ENCODE measurements around the gene EPG5. TPM values are rescaled to one million over a fixed set of nuclear protein-coding genes. Genes with fewer than 3 reads are reported as not detected.

The EPG5 gene
- total and polyA plus RNA-seq, 2 donors from 2014 or later, result 4.8 to 32.5 TPM

DNA sequence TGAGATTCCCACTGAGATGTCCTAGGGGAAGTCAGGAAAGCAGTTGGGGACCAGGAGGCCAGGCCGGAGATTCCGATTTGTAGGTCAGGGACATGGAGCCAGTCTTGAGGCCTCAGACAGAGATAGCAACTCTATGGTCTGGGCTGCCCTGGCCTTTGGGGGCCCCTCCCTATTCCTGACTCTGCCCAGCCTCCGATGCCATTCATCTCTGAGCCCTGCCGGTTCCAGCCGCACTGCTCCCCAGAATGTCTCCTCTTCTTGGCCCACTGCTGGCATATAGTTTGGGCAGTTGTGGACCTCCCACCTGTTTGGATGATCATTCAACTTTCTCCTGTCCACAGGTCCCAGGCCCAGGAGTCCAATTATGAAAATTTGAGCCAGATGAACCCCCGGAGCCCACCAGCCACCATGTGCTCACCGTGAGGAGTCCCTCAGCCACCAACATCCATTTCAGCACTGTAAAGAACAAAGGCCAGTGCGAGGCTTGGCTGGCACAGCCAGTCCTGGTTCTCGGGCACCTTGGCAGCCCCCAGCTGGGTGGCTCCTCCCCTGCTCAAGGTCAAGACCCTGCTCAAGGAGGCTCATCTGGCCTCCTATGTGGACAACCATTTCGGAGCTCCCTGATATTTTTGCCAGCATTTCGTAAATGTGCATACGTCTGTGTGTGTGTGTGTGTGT lies 125.2 kb downstream of the EPG5 start:
- intact Hi-C loops (cut with DNase I), result loop anchor here (10.0 kb wide), 1 partner anchor 117 kb away; the partner anchor contains the start of gene SLC14A1
- Histone ChIP-seq H3K36me3 (ENCODE audit: control insufficient read depth in 2 of 3, insufficient read depth in 3 of 3, low read length in 3 of 3) (no peaks in the 10 kb centered on the region), H3K27ac (ENCODE audit: low read depth in 2 of 2, low read length in 2 of 2) (no peak overlapping the region), H3K9ac (ENCODE audit: low read length in 3 of 3) (no peak overlapping the region), H3K4me3 (ENCODE audit: low read length in 3 of 3) (no peak overlapping the region), H3K9me3 (ENCODE audit: control insufficient read depth in 2 of 3, insufficient read depth in 1 of 3, low read length in 3 of 3) (no peaks in the 10 kb centered on the region), H3K4me1 (ENCODE audit: control insufficient read depth in 2 of 3, insufficient read depth in 2 of 3, low read depth in 1 of 3, low read length in 3 of 3) (peaks cover 0 to 8% (median 5%) of the 10 kb centered on the region in 3 donors), H3K27me3 (ENCODE audit: control insufficient read depth, insufficient read depth, low read length) (peaks cover 13% of the 10 kb centered on the region)
- TF ChIP-seq, protein P1, sequence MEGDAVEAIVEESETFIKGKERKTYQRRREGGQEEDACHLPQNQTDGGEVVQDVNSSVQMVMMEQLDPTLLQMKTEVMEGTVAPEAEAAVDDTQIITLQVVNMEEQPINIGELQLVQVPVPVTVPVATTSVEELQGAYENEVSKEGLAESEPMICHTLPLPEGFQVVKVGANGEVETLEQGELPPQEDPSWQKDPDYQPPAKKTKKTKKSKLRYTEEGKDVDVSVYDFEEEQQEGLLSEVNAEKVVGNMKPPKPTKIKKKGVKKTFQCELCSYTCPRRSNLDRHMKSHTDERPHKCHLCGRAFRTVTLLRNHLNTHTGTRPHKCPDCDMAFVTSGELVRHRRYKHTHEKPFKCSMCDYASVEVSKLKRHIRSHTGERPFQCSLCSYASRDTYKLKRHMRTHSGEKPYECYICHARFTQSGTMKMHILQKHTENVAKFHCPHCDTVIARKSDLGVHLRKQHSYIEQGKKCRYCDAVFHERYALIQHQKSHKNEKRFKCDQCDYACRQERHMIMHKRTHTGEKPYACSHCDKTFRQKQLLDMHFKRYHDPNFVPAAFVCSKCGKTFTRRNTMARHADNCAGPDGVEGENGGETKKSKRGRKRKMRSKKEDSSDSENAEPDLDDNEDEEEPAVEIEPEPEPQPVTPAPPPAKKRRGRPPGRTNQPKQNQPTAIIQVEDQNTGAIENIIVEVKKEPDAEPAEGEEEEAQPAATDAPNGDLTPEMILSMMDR (IDR thresholded peaks at IDR 0.05; ENCODE audit: borderline replicate concordance, extremely low read depth, insufficient read depth), result no peak
- FAIRE-seq (no peak), DNase-seq (no peak)

DNA sequence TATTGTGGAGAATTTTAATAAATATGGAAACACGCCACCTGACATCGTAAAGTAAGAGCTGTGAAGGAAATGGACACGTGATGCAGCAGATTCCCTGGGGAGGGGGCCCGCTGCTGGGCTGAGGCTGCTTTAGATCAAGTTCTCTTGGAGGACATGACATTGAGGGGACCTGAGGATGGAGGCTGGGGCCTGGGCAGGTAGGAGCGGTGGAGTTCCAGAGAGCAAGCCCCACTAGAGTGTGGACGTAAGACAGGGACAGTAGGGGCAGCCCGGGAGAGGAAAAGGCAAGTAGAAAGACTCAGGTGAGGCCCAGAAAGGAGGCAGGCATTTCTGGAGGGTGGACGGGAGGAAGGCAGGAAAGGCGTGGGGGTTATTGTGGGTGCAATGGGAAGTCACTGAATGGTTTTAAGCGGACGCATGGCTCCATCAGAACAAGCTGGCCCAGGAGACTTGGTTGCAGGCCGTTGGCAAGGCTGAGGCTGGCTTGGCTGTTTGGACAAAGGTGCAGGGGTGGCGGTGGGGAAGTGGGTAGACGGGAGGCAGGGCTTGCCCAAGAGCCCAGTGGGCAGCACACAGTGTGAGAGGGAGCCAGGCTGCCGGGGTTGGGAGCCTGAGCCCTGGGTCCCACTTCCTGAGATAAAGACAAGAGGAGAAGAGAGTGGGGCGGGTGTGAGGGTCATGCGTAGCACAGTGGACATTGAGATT lies 125.9 kb downstream of the EPG5 start:
- DNase-seq, result no peak
- peaks cover 0 to 8% (median 5%) of the 10 kb centered on the region in 3 donors for H3K4me1 ChIP-seq (ENCODE audit: control insufficient read depth in 2 of 3, insufficient read depth in 2 of 3, low read depth in 1 of 3, low read length in 3 of 3)
- intact Hi-C loops (cut with DNase I), result loop anchor here (10.0 kb wide), 1 partner anchor 116 kb away; the partner anchor contains the start of gene SLC14A1
- H3K27ac ChIP-seq (ENCODE audit: low read depth in 2 of 2, low read length in 2 of 2), result no peak overlapping the region
- no peaks in the 10 kb centered on the region for H3K9me3 ChIP-seq (ENCODE audit: control insufficient read depth in 2 of 3, insufficient read depth in 1 of 3, low read length in 3 of 3)
- no peaks in the 10 kb centered on the region for H3K36me3 ChIP-seq (ENCODE audit: control insufficient read depth in 2 of 3, insufficient read depth in 3 of 3, low read length in 3 of 3)
- no peak for FAIRE-seq
- TF ChIP-seq, protein P1 (IDR thresholded peaks at IDR 0.05; ENCODE audit: borderline replicate concordance, extremely low read depth, insufficient read depth), result no peak
- peaks cover 16% of the 10 kb centered on the region for H3K27me3 ChIP-seq (ENCODE audit: control insufficient read depth, insufficient read depth, low read length)
- H3K9ac ChIP-seq (ENCODE audit: low read length in 3 of 3), result no peak overlapping the region
- no peak overlapping the region for H3K4me3 ChIP-seq (ENCODE audit: low read length in 3 of 3)

DNA sequence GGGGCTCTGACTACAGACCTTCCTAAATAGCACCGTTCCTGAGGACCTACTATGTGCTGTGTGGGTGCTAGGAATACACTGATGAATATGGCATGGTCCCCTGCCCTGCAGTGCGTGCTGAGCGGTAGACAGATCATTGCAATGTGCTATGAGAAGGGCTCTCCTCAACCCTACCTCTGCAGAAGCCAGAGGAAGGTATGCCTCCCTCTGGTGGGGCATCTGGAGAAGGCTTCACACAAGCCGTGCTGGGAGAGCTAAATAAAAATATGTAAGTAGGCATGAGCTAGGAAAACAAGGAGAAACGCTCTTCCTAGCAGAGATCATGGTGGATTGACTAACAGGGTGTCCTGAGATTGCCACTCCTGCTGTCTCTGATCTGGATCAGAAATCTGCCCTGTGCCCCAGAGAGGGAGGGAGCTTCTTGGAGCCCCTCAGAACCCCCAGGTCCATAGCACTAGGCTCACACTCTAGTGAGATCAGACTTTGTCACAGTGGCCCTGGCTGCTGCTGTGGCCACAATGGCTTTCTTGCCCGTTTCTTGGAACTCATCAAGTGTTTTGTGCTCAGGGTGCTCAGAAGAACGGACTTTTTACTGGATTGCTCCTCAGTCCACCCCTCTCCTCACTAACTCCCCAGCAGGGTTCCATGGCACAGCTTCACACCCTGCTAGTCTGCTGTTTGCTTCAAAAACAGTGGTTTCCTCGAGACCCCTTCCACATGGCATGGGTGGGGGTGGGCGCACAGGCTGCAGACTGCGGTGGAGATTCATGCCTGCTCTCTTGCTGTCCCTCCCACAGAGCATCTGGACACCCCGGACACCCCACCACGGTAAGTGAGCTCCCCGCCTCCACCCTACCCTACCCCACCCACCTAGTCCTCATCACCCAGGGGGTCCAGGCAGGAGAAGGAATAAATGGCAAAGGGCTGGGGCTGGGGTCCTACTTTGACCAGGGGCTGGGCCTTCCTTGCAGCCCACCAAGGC lies 127.4 kb downstream of the EPG5 start:
- peaks cover 16% of the 10 kb centered on the region for H3K27me3 ChIP-seq (ENCODE audit: control insufficient read depth, insufficient read depth, low read length)
- no peak overlapping the region for H3K9ac ChIP-seq (ENCODE audit: low read length in 3 of 3)
- no peaks in the 10 kb centered on the region for H3K36me3 ChIP-seq (ENCODE audit: control insufficient read depth in 2 of 3, insufficient read depth in 3 of 3, low read length in 3 of 3)
- H3K4me3 ChIP-seq (ENCODE audit: low read length in 3 of 3), result no peak overlapping the region
- no peak for FAIRE-seq
- peaks cover 0 to 8% (median 5%) of the 10 kb centered on the region in 3 donors for H3K4me1 ChIP-seq (ENCODE audit: control insufficient read depth in 2 of 3, insufficient read depth in 2 of 3, low read depth in 1 of 3, low read length in 3 of 3)
- DNase-seq, result peak in 4 of 5 donors; percentile 48 to 64 (median 50)
- intact Hi-C loops (cut with DNase I), result loop anchor here (10.0 kb wide), 1 partner anchor 115 kb away; the partner anchor contains the start of gene SLC14A1
- no peak overlapping the region for H3K27ac ChIP-seq (ENCODE audit: low read depth in 2 of 2, low read length in 2 of 2)
- H3K9me3 ChIP-seq (ENCODE audit: control insufficient read depth in 2 of 3, insufficient read depth in 1 of 3, low read length in 3 of 3), result no peaks in the 10 kb centered on the region
- TF ChIP-seq, protein P1 (IDR thresholded peaks at IDR 0.05; ENCODE audit: borderline replicate concordance, extremely low read depth, insufficient read depth), result peak; percentile 45

Measured in kidney (tissue), 14 donors.